Brain microvascular endothelial cell (primary cell): ENCODE measurements around the gene ADIPOR2.

Experiments used
- DNase-seq: peaks from one replicate; pipeline ENCODE4 v3.0.0-alpha.2; 2020
- H3K27ac ChIP-seq: fragments of 250-450 bp; sonication (Bioruptor Pico); 2 replicates; pipeline ENCODE4 v1.5.1; 2020; ENCODE audit warnings: mild to moderate bottlenecking, moderate library complexity
- H3K27me3 ChIP-seq: fragments of 250-450 bp; sonication (Bioruptor Pico); replicated peaks from 2 replicates; pipeline ENCODE4 v1.5.1; 2020; ENCODE audit warnings: mild to moderate bottlenecking
- H3K36me3 ChIP-seq: fragments of 250-450 bp; sonication (Bioruptor Pico); replicated peaks from 2 replicates; pipeline ENCODE4 v1.5.1; 2020; ENCODE audit warnings: mild to moderate bottlenecking
- H3K4me3 ChIP-seq: 2 replicates; pipeline ENCODE4 v1.5.1; 2011; ENCODE audit warnings: low read depth, mild to moderate bottlenecking, control low read depth, low read length, moderate library complexity
- in situ Hi-C: cut with HindIII; loops from 2 replicates; pipeline ENCODE4 v1.10.0; 2017; ENCODE audit warnings: low sequenced_read_pairs, low pct_ligation_motif_present
- TF ChIP-seq, protein P1 (sequence below): IDR thresholded peaks from 2 replicates; pipeline ENCODE4 v1.5.1; 2011; ENCODE audit warnings: low read depth, mild to moderate bottlenecking, moderate library complexity, low read length, control low read depth, inconsistent platforms; ENCODE audit errors: missing control alignments

The ADIPOR2 gene

GRCh38 chr12:1825382-1826102 is 134.7 kb downstream of the ADIPOR2 start:
- Histone ChIP-seq H3K36me3 (no peaks in the 10 kb centered on the region), H3K27me3 (peaks cover 26% of the 10 kb centered on the region), H3K27ac (no peak overlapping the region), H3K4me3 (no peak overlapping the region)
- in situ Hi-C loops: no loop called here
- TF ChIP-seq, protein P1, sequence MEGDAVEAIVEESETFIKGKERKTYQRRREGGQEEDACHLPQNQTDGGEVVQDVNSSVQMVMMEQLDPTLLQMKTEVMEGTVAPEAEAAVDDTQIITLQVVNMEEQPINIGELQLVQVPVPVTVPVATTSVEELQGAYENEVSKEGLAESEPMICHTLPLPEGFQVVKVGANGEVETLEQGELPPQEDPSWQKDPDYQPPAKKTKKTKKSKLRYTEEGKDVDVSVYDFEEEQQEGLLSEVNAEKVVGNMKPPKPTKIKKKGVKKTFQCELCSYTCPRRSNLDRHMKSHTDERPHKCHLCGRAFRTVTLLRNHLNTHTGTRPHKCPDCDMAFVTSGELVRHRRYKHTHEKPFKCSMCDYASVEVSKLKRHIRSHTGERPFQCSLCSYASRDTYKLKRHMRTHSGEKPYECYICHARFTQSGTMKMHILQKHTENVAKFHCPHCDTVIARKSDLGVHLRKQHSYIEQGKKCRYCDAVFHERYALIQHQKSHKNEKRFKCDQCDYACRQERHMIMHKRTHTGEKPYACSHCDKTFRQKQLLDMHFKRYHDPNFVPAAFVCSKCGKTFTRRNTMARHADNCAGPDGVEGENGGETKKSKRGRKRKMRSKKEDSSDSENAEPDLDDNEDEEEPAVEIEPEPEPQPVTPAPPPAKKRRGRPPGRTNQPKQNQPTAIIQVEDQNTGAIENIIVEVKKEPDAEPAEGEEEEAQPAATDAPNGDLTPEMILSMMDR: no peak
- no peak for DNase-seq

GRCh38 chr12:1826401-1826800 is 135.5 kb downstream of the ADIPOR2 start:
- Histone ChIP-seq H3K4me3 (no peak overlapping the region), H3K36me3 (no peaks in the 10 kb centered on the region), H3K27me3 (peaks cover 23% of the 10 kb centered on the region), H3K27ac (no peak overlapping the region)
- in situ Hi-C loops: no loop called here
- DNase-seq: no peak
- TF ChIP-seq, protein P1: no peak

GRCh38 chr12:1826867-1827705 is 136.2 kb downstream of the ADIPOR2 start:
- H3K4me3 ChIP-seq: no peak overlapping the region
- no peaks in the 10 kb centered on the region for H3K36me3 ChIP-seq
- TF ChIP-seq, protein P1: no peak
- no peak for DNase-seq
- in situ Hi-C loops: no loop called here
- peaks cover 17% of the 10 kb centered on the region for H3K27me3 ChIP-seq
- H3K27ac ChIP-seq: no peak overlapping the region

DNA sequence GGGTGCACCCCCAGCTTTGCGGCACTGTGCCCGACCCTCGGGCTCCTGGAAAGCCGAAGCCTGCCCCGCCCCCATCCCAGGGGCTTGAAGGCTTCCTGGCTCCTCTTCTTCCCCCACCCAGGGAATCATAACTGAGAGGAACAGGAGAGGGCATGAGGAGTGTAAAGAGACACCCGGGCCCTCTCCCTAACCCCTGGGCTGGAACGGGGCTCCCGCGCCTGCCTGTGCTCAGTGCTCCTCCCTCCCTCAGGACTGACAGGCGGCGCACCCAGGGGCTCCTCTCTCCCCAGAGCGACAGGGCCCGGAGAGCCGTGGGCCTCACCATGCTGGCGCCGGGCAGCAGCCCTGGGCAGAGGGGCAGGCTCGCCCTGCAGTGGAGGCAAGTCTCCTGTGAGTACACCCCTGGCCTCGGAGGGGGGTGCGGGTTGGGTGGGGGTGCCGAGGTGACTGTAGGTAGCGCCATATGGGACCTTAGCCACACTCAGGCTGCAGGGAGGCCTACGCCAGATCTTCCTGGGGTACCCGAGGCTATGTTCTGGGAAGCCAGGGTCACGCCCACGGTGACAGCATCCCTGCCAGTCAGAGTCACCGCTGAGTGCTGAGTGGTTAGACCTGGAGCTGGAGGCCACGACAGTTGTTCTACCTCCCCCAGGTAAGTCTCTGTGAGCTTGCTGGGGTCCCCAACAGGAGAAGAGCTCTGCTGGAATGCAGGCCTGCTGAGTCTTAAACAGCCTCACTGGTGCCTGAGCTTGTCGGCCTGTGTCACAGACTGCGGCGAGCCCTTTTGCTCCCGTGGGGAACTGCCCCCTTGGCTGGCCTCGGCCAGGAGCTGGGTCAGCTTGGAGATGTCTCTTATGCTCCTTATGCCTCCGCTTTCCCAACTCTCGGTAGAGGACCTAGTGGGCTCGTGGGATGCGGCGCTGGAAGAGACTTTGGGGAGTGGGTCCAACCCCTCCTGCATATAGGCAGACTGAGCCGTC is 137.2 kb downstream of the ADIPOR2 start:
- Histone ChIP-seq H3K27me3 (peaks cover 8% of the 10 kb centered on the region), H3K4me3 (no peak overlapping the region), H3K27ac (no peak overlapping the region), H3K36me3 (no peaks in the 10 kb centered on the region)
- no peak for DNase-seq
- in situ Hi-C loops: no loop called here
- TF ChIP-seq, protein P1: no peak

DNA sequence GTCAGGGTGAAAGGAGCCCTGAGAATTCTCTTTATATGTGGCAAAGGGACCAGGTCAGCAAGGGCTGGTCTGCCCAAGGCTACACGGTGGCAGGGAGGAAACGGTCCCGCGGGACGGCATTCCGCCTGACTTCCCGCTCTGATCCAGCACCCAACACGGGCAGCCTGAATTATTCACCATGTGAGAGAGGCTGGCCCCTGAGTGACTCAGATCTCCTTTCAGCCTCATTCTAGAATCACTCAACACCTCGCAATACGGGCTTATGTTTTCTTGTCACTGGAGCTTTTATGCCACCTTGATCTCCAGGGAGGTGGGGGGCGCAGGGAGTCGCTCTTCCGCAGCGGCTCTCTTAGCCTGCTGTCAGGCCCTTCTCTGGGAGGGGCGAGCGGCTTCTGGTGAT is 138.0 kb downstream of the ADIPOR2 start:
- Histone ChIP-seq H3K4me3 (no peak overlapping the region), H3K27me3 (peaks cover 6% of the 10 kb centered on the region), H3K27ac (no peak overlapping the region), H3K36me3 (no peaks in the 10 kb centered on the region)
- DNase-seq: no peak
- TF ChIP-seq, protein P1: no peak
- in situ Hi-C loops: no loop called here
